OCI-LY1 (cell line): ENCODE results near the gene RGS17.
A peak's percentile ranks its signal among the peaks of the same experiment; 100 is the strongest.

Experiments used
- H2AFZ ChIP-seq: fragments of 200-600 bp; sonication (generic), shearing (Covaris generic); 2 replicates; pipeline ENCODE4 v1.6.0; 2014; ENCODE audit warnings: antibody characterized with exemption, mild to moderate bottlenecking, low read length
- H3F3A ChIP-seq: fragments of 200-600 bp; sonication (generic), shearing (Covaris generic); 2 replicates; pipeline ENCODE4 v1.6.0; 2014; ENCODE audit warnings: mild to moderate bottlenecking, antibody characterized with exemption, low read length, moderate library complexity; ENCODE audit not compliant: insufficient read depth
- H3K27ac ChIP-seq: fragments of 200-600 bp; sonication (generic); 2 replicates; pipeline ENCODE4 v1.5.1; 2014; ENCODE audit warnings: low read length, mixed run types, mild to moderate bottlenecking, low read depth; ENCODE audit not compliant: poor library complexity, severe bottlenecking
- H3K27me3 ChIP-seq: fragments of 200-600 bp; sonication (generic); 2 replicates; pipeline ENCODE4 v1.6.0; 2014; ENCODE audit warnings: antibody characterized with exemption, mild to moderate bottlenecking, low read length, moderate library complexity; ENCODE audit not compliant: insufficient read depth
- H3K36me3 ChIP-seq: fragments of 200-600 bp; sonication (generic); 2 replicates; pipeline ENCODE4 v1.6.1; 2014; ENCODE audit warnings: mild to moderate bottlenecking, antibody characterized with exemption, low read length, moderate library complexity, mixed read lengths; ENCODE audit not compliant: insufficient read depth
- H3K4me1 ChIP-seq: fragments of 200-600 bp; sonication (generic); 2 replicates; pipeline ENCODE4 v1.5.1; 2014; ENCODE audit warnings: mild to moderate bottlenecking, low read length, moderate library complexity; ENCODE audit not compliant: insufficient read depth, severe bottlenecking
- H3K4me2 ChIP-seq: fragments of 200-600 bp; sonication (generic), shearing (Covaris generic); 2 replicates; pipeline ENCODE4 v1.6.1; 2014; ENCODE audit warnings: low read length
- H3K4me3 ChIP-seq: fragments of 200-600 bp; sonication (generic); 2 replicates; pipeline ENCODE4 v1.5.1; 2014; ENCODE audit warnings: low read length, low read depth, mild to moderate bottlenecking, mixed read lengths; ENCODE audit not compliant: poor library complexity, severe bottlenecking
- H3K79me2 ChIP-seq: fragments of 200-600 bp; shearing (Covaris generic); 2 replicates; pipeline ENCODE4 v1.6.1; 2016; ENCODE audit warnings: mixed run types, low read length, mixed read lengths; ENCODE audit not compliant: insufficient read depth
- H3K9ac ChIP-seq: fragments of 200-600 bp; sonication (generic), shearing (Covaris generic); 2 replicates; pipeline ENCODE4 v1.6.1; 2014; ENCODE audit warnings: mild to moderate bottlenecking, low read length, mixed read lengths
- H3K9me2 ChIP-seq: fragments of 200-600 bp; sonication (generic), shearing (Covaris generic); 2 replicates; pipeline ENCODE4 v1.6.1; 2014; ENCODE audit warnings: low read depth, mild to moderate bottlenecking, low read length, mixed read lengths
- H3K9me3 ChIP-seq: fragments of 200-600 bp; shearing (Covaris generic); 2 replicates; pipeline ENCODE4 v1.6.1; 2014; ENCODE audit warnings: low read length, mixed read lengths
- H4K20me1 ChIP-seq: fragments of 200-600 bp; sonication (generic), shearing (Covaris generic); 2 replicates; pipeline ENCODE4 v1.6.0; 2016; ENCODE audit warnings: mild to moderate bottlenecking, low read length; ENCODE audit not compliant: insufficient read depth
- EZH2 ChIP-seq: fragments of 200-600 bp; sonication (generic), shearing (Covaris generic); IDR thresholded peaks from 2 replicates; pipeline ENCODE4 v1.8.0; 2017; ENCODE audit warnings: borderline replicate concordance, mixed run types, mild to moderate bottlenecking, antibody characterized with exemption, low read length, moderate library complexity, mixed read lengths
- TF ChIP-seq, protein P1 (sequence below): fragments of 200-600 bp; sonication (generic), shearing (Covaris generic); IDR thresholded peaks from 2 replicates; pipeline ENCODE4 v1.5.1; 2017; ENCODE audit warnings: mild to moderate bottlenecking, antibody characterized with exemption, low read length, moderate library complexity, mixed read lengths

Gene RGS17

DNA sequence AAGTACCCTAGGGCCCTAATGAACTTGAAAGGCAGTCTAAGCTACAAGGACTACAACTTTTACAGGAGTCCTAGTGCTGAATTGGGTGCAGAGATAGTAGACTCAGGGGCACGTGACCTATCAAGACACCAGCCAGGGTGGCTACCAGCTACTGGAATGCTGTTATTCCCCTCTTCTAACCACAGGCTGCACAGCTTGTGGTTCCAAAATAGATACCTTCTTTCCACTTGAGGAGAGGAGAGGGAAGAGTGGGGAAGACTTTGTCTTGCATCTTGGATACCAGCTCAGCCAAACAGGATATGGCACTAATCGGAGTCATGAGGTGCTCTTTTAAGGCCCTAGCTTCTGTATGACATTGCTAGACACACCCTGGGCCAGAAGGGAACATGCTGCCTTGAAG lies 68.6 kb downstream of the RGS17 start:
- Histone ChIP-seq H2AFZ (no peak overlapping the region), H3F3A (no peaks in the 10 kb centered on the region), H3K4me3 (no peak overlapping the region), H3K27me3 (no peaks in the 10 kb centered on the region), H4K20me1 (no peaks in the 10 kb centered on the region), H3K9ac (no peak overlapping the region), H3K36me3 (no peaks in the 10 kb centered on the region), H3K9me2 (no peaks in the 10 kb centered on the region), H3K79me2 (no peaks in the 10 kb centered on the region), H3K9me3 (no peaks in the 10 kb centered on the region), H3K27ac (no peak overlapping the region), H3K4me2 (no peak overlapping the region), H3K4me1 (no peaks in the 10 kb centered on the region)
- TF ChIP-seq, protein P1, sequence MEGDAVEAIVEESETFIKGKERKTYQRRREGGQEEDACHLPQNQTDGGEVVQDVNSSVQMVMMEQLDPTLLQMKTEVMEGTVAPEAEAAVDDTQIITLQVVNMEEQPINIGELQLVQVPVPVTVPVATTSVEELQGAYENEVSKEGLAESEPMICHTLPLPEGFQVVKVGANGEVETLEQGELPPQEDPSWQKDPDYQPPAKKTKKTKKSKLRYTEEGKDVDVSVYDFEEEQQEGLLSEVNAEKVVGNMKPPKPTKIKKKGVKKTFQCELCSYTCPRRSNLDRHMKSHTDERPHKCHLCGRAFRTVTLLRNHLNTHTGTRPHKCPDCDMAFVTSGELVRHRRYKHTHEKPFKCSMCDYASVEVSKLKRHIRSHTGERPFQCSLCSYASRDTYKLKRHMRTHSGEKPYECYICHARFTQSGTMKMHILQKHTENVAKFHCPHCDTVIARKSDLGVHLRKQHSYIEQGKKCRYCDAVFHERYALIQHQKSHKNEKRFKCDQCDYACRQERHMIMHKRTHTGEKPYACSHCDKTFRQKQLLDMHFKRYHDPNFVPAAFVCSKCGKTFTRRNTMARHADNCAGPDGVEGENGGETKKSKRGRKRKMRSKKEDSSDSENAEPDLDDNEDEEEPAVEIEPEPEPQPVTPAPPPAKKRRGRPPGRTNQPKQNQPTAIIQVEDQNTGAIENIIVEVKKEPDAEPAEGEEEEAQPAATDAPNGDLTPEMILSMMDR, result no peak
- no peak for TF ChIP-seq EZH2

DNA sequence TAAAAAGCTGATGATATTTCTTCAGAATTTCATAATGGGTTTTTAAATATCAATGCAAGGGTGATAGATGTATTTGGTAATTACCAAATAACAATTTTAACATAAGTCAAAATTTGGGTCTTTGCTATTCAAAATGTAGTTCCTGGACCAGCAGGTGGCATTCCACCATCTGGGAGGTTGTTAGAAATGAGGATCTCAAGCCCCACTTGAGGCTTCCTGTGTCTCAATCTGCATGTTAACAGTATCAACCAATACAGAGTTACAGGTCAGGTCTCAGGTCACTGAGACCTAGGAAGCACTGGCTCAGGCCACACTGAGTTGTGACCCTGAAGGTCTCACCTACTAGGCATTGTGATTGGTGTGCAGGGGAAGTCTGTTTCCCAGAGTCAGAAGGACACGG lies 71.3 kb downstream of the RGS17 start:
- H3K27ac ChIP-seq, result no peak overlapping the region
- H3K9me2 ChIP-seq, result no peaks in the 10 kb centered on the region
- TF ChIP-seq, protein P1, result peak; percentile 5; the same call in 1 of the 2 replicates
- TF ChIP-seq EZH2, result no peak

DNA sequence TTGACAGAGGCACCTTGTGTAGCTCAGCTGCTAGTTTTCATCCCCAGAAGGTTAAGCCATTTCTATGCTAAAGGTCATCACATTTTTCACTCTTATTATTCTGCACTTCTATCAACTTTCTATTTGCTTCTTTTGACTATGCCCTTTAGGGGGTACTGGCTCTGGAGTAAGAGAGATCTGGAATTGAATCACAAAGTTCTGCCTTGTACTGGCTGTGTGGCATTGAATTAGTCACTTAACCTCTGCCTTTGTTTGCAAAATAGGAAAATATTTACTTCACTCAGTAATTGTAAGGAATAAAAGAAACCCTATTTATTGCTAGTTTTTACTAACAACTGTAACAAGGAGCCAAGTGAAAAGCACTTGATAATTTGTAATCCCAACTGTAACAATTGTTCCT lies 71.8 kb downstream of the RGS17 start:
- no peak overlapping the region for H2AFZ ChIP-seq
- H3K9me2 ChIP-seq, result no peaks in the 10 kb centered on the region
- H3K27me3 ChIP-seq, result no peaks in the 10 kb centered on the region
- H3K9me3 ChIP-seq, result no peaks in the 10 kb centered on the region
- no peaks in the 10 kb centered on the region for H3K4me1 ChIP-seq
- H3K79me2 ChIP-seq, result no peaks in the 10 kb centered on the region
- H3K27ac ChIP-seq, result no peak overlapping the region
- no peaks in the 10 kb centered on the region for H3F3A ChIP-seq
- no peaks in the 10 kb centered on the region for H4K20me1 ChIP-seq
- no peak overlapping the region for H3K4me2 ChIP-seq
- H3K9ac ChIP-seq, result no peak overlapping the region
- no peaks in the 10 kb centered on the region for H3K36me3 ChIP-seq
- no peak overlapping the region for H3K4me3 ChIP-seq
- TF ChIP-seq EZH2, result no peak
- TF ChIP-seq, protein P1, result no peak

More for the DNA sequence above, 71.3 kb downstream of the RGS17 start:
- no peaks in the 10 kb centered on the region for H3K4me1 ChIP-seq
- no peaks in the 10 kb centered on the region for H3F3A ChIP-seq
- H3K4me3 ChIP-seq, result no peak overlapping the region
- H3K4me2 ChIP-seq, result no peak overlapping the region
- H3K79me2 ChIP-seq, result no peaks in the 10 kb centered on the region
- H3K36me3 ChIP-seq, result no peaks in the 10 kb centered on the region
- no peak overlapping the region for H3K9ac ChIP-seq
- H3K9me3 ChIP-seq, result no peaks in the 10 kb centered on the region
- H3K27me3 ChIP-seq, result no peaks in the 10 kb centered on the region
- no peaks in the 10 kb centered on the region for H4K20me1 ChIP-seq
- no peak overlapping the region for H2AFZ ChIP-seq
